Measurements from ENCODE around the gene HECTD1. TPM values are rescaled to one million over a fixed set of nuclear protein-coding genes. Genes with fewer than 3 reads are reported as not detected.

HECTD1 gene
- total and polyA plus RNA-seq, 9 of the 15 experiments (the other 6 are each of a cell fraction or from before 2014, with no cell fraction given) = 27.9 to 111 (median 78.1) TPM

DNA sequence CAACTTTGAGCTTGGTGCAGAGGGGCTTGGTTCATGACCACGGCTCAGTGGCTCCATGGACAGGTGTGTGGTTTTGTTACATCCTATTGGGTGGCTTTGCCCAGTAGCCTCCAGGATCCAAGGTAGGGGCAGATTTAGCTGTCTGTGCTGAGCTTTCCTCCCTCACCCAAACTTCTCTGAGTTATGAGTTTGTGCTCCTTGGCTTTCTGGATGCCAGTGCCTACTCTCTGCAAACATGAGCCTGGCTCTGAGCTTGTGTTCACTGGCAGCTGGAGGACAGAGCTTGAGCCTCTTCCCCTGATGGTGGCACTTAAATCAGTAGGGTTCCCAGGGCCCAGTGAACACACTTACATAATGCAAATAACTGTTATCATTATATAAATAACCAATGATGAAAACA is 45.3 kb upstream of the HECTD1 start (continued):
- TF ChIP-seq ZBTB40 (IDR thresholded peaks at IDR 0.05) (no peak), ZBTB40 (CRISPR knock-in tag; IDR thresholded peaks at IDR 0.05) (no peak), NFE2L1 (tag; IDR thresholded peaks at IDR 0.05; ENCODE audit: borderline replicate concordance, low read depth) (no peak), ZBED1 (IDR thresholded peaks at IDR 0.05) (no peak), JUND (IDR thresholded peaks at IDR 0.05; ENCODE audit: borderline replicate concordance, low read depth, low read length) (no peak), JUND (tag; IDR thresholded peaks at IDR 0.05; ENCODE audit: borderline replicate concordance, low read depth, low read length) (no peak), ZNF79 (CRISPR knock-in tag; IDR thresholded peaks at IDR 0.05; ENCODE audit: low read depth) (no peak), ZC3H11A (IDR thresholded peaks at IDR 0.05; ENCODE audit: low read depth, low read length) (no peak), GATAD2B (IDR thresholded peaks at IDR 0.05; ENCODE audit: borderline replicate concordance) (no peak)

Data from K562 (cell line).